ENCODE data around the gene RBM4B.
A peak's percentile ranks its signal among the peaks of the same experiment; 100 is the strongest.

The RBM4B gene

DNA sequence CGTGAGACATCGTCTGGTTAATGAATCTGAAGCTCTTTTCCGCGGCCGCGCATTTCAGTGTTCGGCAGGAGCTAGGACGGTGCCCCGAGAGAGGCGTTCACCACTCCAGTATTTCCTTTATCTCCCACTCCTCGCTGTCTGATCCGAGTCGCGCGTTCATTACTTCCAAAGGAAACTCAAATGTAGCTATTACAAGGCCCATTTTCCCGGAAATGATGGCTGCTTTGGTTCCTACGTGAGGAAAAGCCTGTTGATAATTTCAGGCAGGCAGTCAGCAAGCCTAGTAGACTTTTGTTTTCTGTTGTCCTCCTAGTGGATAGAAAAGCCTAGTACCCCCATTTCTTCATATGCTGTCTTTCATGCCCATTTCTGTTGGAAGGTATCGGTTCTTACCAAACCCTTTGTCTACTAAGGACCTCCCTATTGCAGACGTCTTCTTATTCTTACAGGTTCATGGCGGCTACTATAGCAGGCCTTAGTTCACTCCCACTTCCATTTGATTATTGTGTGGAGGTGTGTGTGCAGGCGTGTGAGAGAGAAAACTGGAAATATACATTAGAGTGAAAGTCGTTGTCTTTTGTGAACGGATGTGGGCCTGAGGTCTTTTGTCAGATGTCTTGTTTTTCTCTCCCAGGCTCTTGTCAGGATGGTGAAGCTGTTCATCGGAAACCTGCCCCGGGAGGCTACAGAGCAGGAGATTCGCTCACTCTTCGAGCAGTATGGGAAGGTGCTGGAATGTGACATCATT is 38.4 kb downstream of the RBM4B start:
- DNase-seq, result no peak

DNA sequence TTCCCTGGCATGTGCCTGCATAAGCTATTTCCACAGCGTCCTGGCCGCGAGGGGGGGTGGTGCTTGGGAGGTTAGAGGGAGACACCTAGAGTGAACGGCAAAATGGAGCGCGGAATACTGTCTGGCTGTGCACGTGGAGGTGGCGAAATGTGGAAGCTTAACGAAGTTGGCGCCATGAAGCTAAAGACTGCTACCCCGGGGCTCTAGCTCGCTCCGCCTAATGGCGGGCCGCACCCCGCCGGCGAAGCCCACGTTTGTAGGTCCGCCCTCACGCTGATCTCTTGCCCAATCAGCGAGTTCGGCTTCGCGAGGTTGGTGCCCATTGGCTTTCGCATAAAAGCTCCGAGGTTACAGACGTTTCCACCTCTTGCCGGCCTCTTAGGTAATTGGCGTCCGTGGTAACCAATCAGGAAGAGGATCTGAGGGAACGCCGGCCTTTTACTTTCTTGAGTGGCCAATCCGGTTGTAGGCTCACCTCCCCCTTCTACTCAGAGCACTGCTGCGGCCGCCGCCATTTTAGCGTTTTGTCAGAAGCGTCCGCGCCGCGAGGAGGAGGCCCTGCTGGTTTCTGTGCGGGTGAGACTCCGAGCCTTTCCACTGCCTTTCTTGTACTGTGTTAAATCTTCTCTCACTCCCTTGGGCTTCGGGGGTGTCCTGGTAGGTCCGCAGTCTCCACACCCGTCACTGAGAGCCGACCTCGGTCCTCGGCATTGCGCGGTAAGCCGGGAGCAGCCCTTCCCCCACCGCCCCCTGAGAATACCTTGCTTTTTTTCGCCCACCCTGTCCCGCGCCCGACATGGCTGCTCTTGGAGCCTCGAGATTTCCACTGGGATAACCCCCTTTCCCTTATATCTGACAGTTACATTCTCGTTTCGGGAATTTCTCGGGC is 39.3 kb downstream of the RBM4B start, which contains the start of gene RBM4:
Gene RBM4, plus strand, starts transcription at position 527 of the 889 bp plus-strand sequence. CDS start 1,009 bp downstream, outside the sequence.
- DNase-seq, result peak; percentile 93

DNA sequence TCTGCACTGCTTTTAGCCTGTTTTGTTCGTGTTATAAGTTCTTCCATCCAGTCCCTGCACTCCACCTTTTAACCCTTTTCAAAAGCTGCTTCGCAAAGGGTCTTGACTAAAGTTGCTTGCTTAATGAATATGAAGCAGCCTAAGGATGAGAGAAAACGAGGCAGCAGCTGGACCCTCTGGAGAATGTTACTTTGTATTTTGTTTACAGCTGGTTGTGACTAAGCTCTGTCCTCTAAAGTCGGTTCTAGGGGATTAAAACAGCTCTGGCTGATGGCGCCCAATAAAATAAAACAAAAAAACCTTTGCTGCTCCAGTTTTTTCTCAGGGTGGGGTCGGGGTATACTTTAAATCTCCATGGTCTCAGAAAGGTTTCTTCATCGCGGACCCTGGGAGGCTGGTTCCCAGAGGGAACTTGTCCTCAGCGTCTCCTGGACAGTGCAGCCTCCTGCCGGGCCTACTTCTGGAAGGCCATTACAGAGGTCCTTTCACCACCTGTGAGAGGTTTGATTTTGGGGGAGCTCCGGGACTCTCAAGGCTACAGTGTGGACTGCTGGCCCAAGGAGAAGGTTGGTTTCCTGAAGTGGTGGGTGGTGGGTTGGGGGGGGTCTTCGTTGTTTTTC is 40.0 kb downstream of the RBM4B start:
- no peak for DNase-seq

DNA sequence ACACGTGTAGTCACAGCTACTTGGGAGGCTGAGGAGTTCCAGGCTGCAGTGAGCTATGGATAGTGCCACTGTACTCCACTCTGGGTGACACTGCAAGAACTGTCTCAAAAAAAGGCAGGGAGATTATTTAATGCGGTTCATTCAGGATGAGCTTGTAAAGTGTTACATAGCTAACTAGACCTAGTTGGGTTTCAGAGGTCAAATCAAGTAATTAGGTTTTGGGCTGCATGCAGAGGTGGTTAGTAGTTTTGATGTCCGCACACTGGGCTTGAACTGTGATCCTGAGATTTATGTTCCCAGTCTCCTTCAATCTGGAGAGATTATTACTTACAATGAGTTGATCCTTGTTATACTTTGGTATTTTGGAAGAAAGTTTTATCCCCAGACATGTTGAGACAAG is 41.3 kb downstream of the RBM4B start:
- DNase-seq, result no peak

DNA sequence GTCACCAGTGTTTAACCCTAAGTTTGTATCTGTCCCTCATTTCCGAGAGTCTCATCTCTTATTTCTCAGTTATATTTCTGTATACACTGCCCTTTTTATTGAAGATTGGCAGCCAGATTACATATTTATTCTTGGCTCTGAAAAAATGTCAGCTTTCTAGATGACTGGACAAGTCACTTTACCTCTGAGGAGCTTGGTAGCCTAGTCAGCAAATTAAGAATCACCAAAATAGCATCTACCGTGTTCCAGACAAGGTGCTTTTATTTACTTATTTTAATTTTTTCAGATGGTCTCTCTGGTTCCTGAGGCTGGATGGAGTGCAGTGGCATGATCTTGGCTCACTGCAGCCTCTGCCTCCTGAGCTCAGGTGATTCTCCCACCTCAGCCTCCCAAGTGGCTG is 44.7 kb downstream of the RBM4B start:
- DNase-seq, result no peak

DNA sequence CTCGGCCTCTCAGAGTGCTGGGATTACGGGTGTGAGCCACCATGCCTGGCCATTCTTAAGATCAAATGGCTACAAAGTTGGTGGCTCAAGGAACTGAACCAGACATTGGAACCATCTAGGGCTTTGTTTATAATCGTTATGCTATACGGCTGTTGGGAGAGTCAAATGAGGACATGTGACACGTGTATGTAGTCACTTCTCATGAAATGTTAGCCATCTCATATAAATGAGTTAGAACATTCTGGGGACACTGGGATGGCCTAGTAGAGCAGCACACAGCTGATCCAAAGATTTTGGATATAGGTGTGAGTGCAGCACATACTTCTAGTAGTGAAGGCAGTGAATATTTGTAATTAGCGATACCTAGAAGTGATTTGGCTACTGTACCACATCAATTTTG is 45.8 kb downstream of the RBM4B start:
- DNase-seq, result no peak

DNA sequence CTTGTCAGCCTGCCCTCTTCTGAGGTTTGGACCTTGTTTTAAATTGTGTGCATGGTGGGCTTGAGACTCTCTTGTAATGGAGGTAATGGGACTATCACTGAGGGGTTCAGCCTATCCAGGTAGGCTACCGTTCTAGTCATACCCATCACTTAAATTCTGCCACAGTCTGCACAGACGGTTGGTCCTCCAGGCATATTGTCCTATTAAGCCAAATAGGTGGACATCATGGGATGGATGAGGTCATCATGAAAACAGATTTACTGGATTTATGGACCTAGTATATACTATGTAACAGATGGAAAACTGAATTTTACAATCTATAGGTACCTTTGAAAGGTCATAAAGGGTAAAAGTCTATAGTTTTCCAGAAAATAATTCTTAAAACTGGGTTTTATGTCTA is 48.3 kb downstream of the RBM4B start:
- DNase-seq, result no peak

DNA sequence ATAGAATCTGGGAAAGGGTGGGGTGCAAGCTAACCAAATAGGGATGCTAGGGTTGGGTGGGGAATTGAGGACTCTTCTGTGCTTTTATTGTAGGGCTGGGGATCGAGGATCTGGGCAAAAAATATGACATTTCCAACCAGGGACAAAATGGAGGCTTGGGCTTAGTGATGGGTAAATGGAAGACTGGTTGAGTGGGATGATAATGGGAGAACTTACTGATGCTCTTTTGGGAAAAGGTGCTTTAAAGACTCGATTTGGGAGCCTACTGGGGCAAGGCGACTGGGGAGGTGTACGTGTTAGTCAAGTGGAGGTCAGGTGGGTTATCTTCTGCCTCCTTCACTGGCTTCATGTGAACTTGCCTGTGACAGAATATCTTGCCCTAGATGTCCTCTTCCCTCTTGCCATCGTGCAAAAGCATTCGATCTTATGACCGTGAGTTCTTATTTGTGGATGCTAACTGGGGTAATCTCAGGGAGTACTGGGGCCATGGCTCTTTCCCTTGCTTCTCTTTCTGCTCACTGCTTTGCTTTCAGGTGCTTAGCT is 49.6 kb downstream of the RBM4B start:
- DNase-seq, result no peak

DNA sequence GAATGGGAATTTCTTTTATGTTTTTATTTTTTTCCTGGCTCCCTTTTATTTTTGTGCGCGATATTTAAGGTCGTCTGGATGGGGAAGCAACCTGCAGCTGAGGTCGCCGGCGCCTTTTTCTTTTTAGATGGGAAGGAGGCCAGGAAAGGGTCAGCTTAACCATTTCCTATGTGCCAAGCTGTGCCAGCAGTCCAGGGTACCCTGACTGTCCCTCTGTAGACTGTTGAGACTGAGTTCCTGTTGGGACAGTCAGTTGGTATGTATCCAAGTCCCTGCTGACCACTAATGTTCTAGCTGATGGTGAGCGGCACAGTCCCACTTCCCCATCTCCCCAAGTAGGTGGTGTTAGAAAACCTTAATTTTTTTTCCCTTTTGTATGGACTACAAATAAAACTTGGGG is 50.8 kb downstream of the RBM4B start:
- DNase-seq, result no peak

DNA sequence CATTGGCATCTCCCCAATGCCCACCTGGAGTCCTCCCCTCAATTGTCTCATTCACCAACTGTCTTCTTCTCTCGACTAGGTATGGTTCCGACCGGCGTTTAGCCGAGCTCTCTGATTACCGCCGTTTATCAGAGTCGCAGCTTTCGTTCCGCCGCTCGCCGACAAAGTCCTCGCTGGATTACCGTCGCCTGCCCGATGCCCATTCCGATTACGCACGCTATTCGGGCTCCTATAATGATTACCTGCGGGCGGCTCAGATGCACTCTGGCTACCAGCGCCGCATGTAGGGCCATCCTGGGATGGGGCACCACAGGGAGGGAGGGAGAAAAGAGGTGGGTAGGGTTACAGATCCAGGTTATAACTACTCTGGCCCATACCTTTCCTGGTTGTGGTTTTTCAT is 51.3 kb downstream of the RBM4B start:
- no peak for DNase-seq

DNA sequence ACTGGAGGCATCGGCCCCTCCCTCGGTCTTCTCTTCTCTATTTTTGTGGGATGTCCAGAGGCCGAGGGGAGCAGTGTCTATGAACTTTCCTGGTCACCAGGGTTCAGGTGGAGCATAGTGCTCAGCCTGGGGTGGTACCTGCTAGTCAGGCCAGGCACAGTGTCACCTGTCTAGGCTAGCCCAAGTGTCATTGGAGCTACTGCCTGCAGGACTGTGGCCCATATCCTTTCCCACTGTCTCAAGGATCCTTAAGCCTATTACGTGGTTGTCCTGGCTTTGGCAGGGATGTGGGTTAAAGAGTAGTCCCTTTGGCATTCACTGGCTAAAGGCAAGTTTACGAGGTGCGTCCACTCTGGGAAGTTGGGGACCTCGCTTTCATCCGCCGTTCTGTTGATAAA is 51.9 kb downstream of the RBM4B start:
- DNase-seq, result no peak

DNA sequence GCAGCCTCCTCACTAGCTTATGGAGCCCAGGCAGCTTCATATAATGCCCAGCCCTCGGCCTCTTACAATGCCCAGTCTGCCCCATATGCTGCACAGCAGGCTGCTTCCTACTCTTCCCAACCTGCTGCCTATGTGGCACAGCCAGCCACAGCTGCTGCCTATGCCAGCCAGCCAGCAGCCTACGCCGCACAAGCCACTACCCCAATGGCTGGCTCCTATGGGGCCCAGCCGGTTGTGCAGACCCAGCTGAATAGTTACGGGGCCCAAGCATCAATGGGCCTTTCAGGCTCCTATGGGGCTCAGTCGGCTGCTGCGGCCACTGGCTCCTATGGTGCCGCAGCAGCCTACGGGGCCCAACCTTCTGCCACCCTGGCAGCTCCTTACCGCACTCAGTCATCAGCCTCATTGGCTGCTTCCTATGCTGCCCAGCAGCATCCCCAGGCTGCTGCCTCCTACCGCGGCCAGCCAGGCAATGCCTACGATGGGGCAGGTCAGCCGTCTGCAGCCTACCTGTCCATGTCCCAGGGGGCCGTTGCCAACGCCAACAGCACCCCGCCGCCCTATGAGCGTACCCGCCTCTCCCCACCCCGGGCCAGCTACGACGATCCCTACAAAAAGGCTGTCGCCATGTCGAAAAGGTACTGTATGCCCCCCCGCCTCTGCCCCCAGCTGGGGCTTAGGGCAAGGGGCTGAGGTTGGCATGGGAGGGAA is 52.5 kb downstream of the RBM4B start:
- no peak for DNase-seq

DNA sequence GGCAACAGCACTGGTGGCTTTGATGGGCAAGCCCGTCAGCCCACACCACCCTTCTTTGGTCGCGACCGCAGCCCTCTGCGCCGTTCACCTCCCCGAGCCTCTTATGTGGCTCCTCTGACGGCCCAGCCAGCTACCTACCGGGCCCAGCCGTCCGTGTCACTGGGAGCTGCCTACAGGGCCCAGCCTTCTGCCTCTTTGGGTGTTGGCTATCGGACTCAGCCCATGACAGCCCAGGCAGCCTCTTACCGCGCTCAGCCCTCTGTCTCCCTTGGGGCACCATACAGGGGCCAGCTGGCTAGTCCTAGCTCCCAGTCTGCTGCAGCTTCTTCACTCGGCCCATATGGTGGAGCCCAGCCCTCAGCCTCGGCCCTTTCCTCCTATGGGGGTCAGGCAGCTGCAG is 53.2 kb downstream of the RBM4B start:
- DNase-seq, result no peak

DNA sequence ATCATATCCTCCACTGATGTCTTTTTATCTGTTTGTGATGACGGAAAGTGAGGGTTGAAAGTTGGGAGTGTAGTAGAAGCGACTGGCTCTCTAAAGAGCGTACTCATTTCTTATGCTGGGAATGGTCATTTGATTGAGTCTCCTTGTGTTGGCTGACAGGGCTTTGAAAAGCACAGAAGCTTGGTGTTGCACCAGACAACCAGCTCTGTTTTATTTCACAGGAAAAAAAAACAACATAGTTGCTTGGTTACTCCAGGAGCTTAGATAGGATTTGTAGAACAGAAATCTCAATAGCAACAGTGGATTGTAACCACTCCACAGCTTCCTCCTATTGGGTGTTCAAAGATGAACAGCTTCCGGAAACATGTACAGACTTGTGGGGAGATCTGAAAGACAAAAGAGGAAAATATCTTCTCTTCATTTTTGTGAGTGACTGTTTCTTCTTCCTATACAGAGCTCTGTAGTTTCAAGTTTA is 58.6 kb downstream of the RBM4B start:
- no peak for DNase-seq

DNA sequence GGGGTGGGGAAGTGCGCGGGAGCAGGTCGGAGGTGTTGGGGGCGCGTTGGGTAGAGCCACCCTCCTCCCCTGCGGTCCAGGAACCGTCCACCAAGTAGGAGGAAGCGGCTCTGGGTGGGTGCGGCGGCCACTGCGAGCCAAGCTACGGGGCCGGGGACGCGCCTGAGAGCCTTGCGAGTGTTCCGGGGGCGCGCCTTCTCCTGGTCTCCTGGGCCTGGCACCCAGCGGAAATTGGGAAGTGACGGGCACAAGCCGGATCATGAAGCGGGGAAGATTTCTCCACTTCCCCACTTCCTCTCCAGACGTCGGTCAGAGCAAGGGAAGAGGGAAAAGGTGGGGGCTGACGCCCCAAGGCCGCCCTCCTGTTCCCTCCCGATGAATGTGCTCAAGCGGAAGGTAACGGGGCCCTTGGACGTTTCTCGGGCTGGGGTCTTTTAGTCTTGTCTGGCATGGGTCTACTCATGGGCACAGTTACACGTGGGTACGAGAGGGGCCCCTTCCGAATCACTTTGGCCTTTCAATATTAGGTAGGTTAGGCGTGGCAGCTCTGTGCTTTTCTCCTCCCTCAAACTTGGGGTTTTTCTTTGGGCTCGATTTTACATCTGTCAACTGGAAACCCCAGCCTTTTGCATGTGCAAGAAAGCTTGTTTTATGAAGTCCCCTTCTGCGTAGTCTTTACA is 60.4 kb downstream of the RBM4B start:
- no peak for DNase-seq

DNA sequence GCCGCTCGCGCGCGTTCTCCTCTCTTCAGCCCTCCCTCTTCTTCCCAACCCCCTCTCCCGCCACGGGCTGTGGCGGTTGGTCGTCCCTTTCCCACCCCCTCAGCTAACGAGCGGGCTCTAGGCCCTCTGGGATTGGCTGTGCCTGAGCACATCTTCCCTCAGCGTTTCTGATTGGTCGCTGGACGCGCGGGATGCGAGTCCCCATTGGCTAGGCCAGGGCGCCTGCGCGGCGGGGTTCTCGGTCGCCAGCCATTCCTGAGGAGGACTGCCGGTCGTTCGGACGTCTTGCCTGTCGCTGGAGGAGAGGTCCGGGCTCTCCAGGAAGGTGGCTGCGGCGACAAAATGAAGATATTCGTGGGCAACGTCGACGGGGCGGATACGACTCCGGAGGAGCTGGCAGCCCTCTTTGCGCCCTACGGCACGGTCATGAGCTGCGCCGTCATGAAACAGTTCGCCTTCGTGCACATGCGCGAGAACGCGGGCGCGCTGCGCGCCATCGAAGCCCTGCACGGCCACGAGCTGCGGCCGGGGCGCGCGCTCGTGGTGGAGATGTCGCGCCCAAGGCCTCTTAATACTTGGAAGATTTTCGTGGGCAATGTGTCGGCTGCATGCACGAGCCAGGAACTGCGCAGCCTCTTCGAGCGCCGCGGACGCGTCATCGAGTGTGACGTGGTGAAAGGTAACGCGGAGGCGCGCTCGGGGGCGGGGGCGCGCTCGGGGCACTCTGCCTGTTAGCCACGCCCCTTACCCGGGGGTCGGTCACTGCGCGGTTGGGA is 61.1 kb downstream of the RBM4B start, which contains the start of gene RBM14:
Gene RBM14, plus strand, starts transcription at position 252 of the 776 bp plus-strand sequence. Its CDS starts 91 bp downstream, at position 343.
- peak; percentile 99 for DNase-seq
